GM12878 (cell line): ENCODE measurements around the gene MIEF1. TPM values are rescaled to one million over a fixed set of nuclear protein-coding genes. Genes with fewer than 3 reads are reported as not detected.

Source experiments
- ATF2 ChIP-seq: IDR thresholded peaks from 2 replicates; pipeline ENCODE4 v1.6.1; 2012; ENCODE audit warnings: low read length, inconsistent platforms
- CHD1 ChIP-seq: IDR thresholded peaks from 2 replicates; pipeline ENCODE4 v1.6.1; 2012; ENCODE audit warnings: low read depth, low read length, improper control_type of control experiment
- EGR1 ChIP-seq, 2 experiments: IDR thresholded peaks; 1 replicate in 1 of 2; 2 replicates in 1 of 2; pipeline ENCODE4 v1.6.1; 2011 to 2012; ENCODE audit warnings: low read depth in 2 of 2, low read length in 2 of 2, borderline replicate concordance in 1 of 2, mild to moderate bottlenecking in 1 of 2, moderate library complexity in 1 of 2
- ETV6 ChIP-seq, 2 experiments: fragments of 450-650 bp in 1 of 2; IDR thresholded peaks in 1 of 2; conservative IDR thresholded peaks in 1 of 2; 2 replicates each; pipeline ENCODE4 v1.6.1; 2014; ENCODE audit warnings: antibody characterized with exemption in 1 of 2, borderline replicate concordance in 1 of 2, low read depth in 1 of 2, mild to moderate bottlenecking in 1 of 2, moderate library complexity in 1 of 2
- FOXK2 ChIP-seq: fragments of 450-650 bp; IDR thresholded peaks from 2 replicates; pipeline ENCODE4 v1.6.1; 2017; ENCODE audit warnings: mild to moderate bottlenecking, moderate library complexity
- GABPA ChIP-seq: IDR thresholded peaks from 2 replicates; pipeline ENCODE4 v1.6.1; 2014; ENCODE audit warnings: antibody characterized with exemption, low read depth, mild to moderate bottlenecking, inconsistent platforms
- IRF3 ChIP-seq: fragments of 450-650 bp; IDR thresholded peaks from 2 replicates; pipeline ENCODE4 v1.6.1; 2014; ENCODE audit warnings: mild to moderate bottlenecking
- KAT2A ChIP-seq: conservative IDR thresholded peaks from 2 replicates; pipeline ENCODE4 v1.6.1; 2011; ENCODE audit warnings: low read depth, low read length; ENCODE audit not compliant: control insufficient read depth
- KLF5 ChIP-seq: fragments of 450-650 bp; IDR thresholded peaks from 2 replicates; pipeline ENCODE4 v1.6.1; 2014; ENCODE audit warnings: mild to moderate bottlenecking; ENCODE audit not compliant: partially characterized antibody
- MLLT1 ChIP-seq: fragments of 450-650 bp; IDR thresholded peaks from 2 replicates; pipeline ENCODE4 v1.6.1; 2016; ENCODE audit warnings: mild to moderate bottlenecking
- NFYA ChIP-seq: IDR thresholded peaks from 2 replicates; pipeline ENCODE4 v1.6.1; 2011; ENCODE audit warnings: low read depth, mild to moderate bottlenecking, low read length, improper control_type of control experiment, borderline replicate concordance
- NR2C1 ChIP-seq: fragments of 450-650 bp; IDR thresholded peaks from 2 replicates; pipeline ENCODE4 v1.6.1; 2017; ENCODE audit warnings: antibody characterized with exemption, mild to moderate bottlenecking, moderate library complexity
- ZNF217 ChIP-seq: fragments of 450-650 bp; IDR thresholded peaks from 2 replicates; pipeline ENCODE4 v1.6.1; 2017; ENCODE audit warnings: antibody characterized with exemption, mild to moderate bottlenecking
- polyA plus RNA-seq, 11 experiments: library from polyadenylated mRNA; depleted of rRNA in 4 of 11; unstranded in 6 of 11; stranded (reverse) in 5 of 11; fragments of >200 nt; fragmentation: Nextera tagmentation in 4 of 11; fragmentation: Illumina TruSeq in 1 of 11; extraction: Ambion mirVana in 4 of 11; extraction: Trizol in 1 of 11; gene quantifications; 1 replicate in 1 of 11; 2 replicates in 10 of 11; pipeline versions ENCODE4 v1.2.1 to v1.2.3, GENCODE V29; 2011 to 2016; ENCODE audit warnings: inconsistent platforms in 2 of 11, missing spikeins in 2 of 11, low read depth in 1 of 11
- total RNA-seq, 4 experiments: library from RNA; depleted of rRNA in 3 of 4; stranded (reverse); fragments of >200 nt in 3 of 4; fragmentation: Illumina TruSeq in 1 of 4; extraction: Trizol in 1 of 4; gene quantifications; 2 replicates each; pipeline versions ENCODE4 v1.2.1 to v1.2.3, GENCODE V29; 2013 to 2021

Gene MIEF1
- total and polyA plus RNA-seq, 10 of the 15 experiments (the other 5 are each of a cell fraction or from before 2014, with no cell fraction given), result 12.4 to 52.3 (median 29.3) TPM

- no peak for TF ChIP-seq NFYA
- TF ChIP-seq EGR1 (IDR thresholded peaks at IDR 0.05; ENCODE audit: borderline replicate concordance in 1 of 2, low read depth in 2 of 2, low read length in 2 of 2), result peak in 1 of 2 experiments; percentile 49; a peak in 1 of 3 replicates
- TF ChIP-seq NR2C1, result peak; percentile 35; the same call in 1 of the 2 replicates
- peak; percentile 76 for TF ChIP-seq KLF5
- no peak for TF ChIP-seq ATF2
- TF ChIP-seq ETV6 (conservative IDR thresholded peaks at IDR 0.05 in 1 of 2, IDR thresholded peaks at IDR 0.05 in 1 of 2; ENCODE audit: borderline replicate concordance in 1 of 2, low read depth in 1 of 2), result peak in 1 of 2 experiments; percentile 83; a peak in 2 of 4 replicates
- peak; percentile 67; the same call in 1 of the 2 replicates for TF ChIP-seq CHD1
- no peak; the same call in 1 of the 2 replicates for TF ChIP-seq ZNF217
- no peak for TF ChIP-seq MLLT1
- no peak for TF ChIP-seq KAT2A
- no peak for TF ChIP-seq IRF3
- TF ChIP-seq GABPA, result no peak
- TF ChIP-seq FOXK2, result no peak
These were observed 26.8 kb downstream of the MIEF1 start (continued) for GRCh38 chr22:39528681-39529486.
